GM12892 (cell line): ENCODE results near the gene WASHC1.
"Not testable (repeated sequence)": the region's sequence is repeated elsewhere in the genome, so short reads cannot be mapped to it uniquely, and the experiment has no call there.

Experiments
- POLR2A ChIP-seq: IDR thresholded peaks from 2 replicates; pipeline ENCODE4 v1.6.1; 2011; ENCODE audit warnings: low read depth, low read length, control low read depth
- POLR2AphosphoS5 ChIP-seq: IDR thresholded peaks from 2 replicates; pipeline ENCODE4 v1.6.1; 2011; ENCODE audit warnings: low read depth, low read length, control low read depth
- TAF1 ChIP-seq: IDR thresholded peaks from 2 replicates; pipeline ENCODE4 v1.6.1; 2011; ENCODE audit warnings: low read depth, mild to moderate bottlenecking, control low read depth, low read length, borderline replicate concordance

GRCh38 chr9:32308-32707 lies 3.1 kb upstream of the WASHC1 start:
- TF ChIP-seq POLR2AphosphoS5, POLR2A, TAF1: not testable (repeated sequence)
